K562 (cell line): ENCODE results near the gene TMEM107. TPM values are rescaled to one million over a fixed set of nuclear protein-coding genes. Genes with fewer than 3 reads are reported as not detected.

Experiments used
- ATF7 ChIP-seq: fragments of 450-650 bp; IDR thresholded peaks from 2 replicates; pipeline ENCODE4 v1.7.1; 2014; ENCODE audit warnings: mild to moderate bottlenecking, moderate library complexity
- CHCHD3 ChIP-seq: fragments of 250-450 bp; sonication (Bioruptor Pico); IDR thresholded peaks from 2 replicates; pipeline ENCODE4 v2.1.2; 2022; ENCODE audit warnings: mild to moderate bottlenecking
- CREB1 ChIP-seq, 2 experiments: sonication (generic) in 1 of 2; formaldehyde crosslinking in 1 of 2; IDR thresholded peaks; 2 replicates each; pipeline versions ENCODE4 v1.6.1 to v1.8.0; 2012 to 2022; ENCODE audit warnings: inconsistent platforms in 1 of 2, mild to moderate bottlenecking in 1 of 2, missing genetic modification reagents in 1 of 2, moderate library complexity in 1 of 2
- FIP1L1 ChIP-seq: fragments of 200-400 bp; formaldehyde crosslinking; IDR thresholded peaks from 2 replicates; pipeline ENCODE4 v1.6.1; 2018; ENCODE audit warnings: mild to moderate bottlenecking, low read depth, low read length; ENCODE audit not compliant: poor library complexity, severe bottlenecking
- FOXJ3 ChIP-seq: sonication (generic); formaldehyde crosslinking; IDR thresholded peaks from 2 replicates; pipeline ENCODE4 v1.4.0; 2020; ENCODE audit warnings: mild to moderate bottlenecking, missing genetic modification reagents
- GATAD2A ChIP-seq: fragments of 450-650 bp; IDR thresholded peaks from 2 replicates; pipeline ENCODE4 v1.6.1; 2017
- RBBP5 ChIP-seq: fragments of 200-600 bp; sonication (generic); IDR thresholded peaks from 2 replicates; pipeline ENCODE4 v1.6.1; 2012; ENCODE audit warnings: borderline replicate concordance, mild to moderate bottlenecking, low read length, control low read depth, inconsistent platforms; ENCODE audit not compliant: insufficient read depth, poor library complexity, severe bottlenecking
- SPI1 ChIP-seq: IDR thresholded peaks from 2 replicates; pipeline ENCODE4 v1.6.1; 2011; ENCODE audit warnings: low read depth, low read length, control low read depth, borderline replicate concordance
- ZNF121 ChIP-seq: sonication (generic); formaldehyde crosslinking; conservative IDR thresholded peaks from 2 replicates; pipeline ENCODE4 v1.8.0; 2022; ENCODE audit warnings: missing genetic modification reagents
- polyA plus RNA-seq, 8 experiments: library from polyadenylated mRNA; depleted of rRNA in 4 of 8; stranded (reverse) in 5 of 8; unstranded in 3 of 8; fragments of >200 nt; fragmentation: Nextera tagmentation in 2 of 8; fragmentation: Illumina TruSeq in 1 of 8; extraction: Ambion mirVana in 2 of 8; extraction: Trizol in 1 of 8; gene quantifications; 2 replicates each; pipeline versions ENCODE4 v1.2.1 to v1.2.3, GENCODE V29; 2011 to 2014; ENCODE audit warnings: inconsistent platforms in 1 of 8, missing spikeins in 1 of 8
- total RNA-seq, 7 experiments: library from RNA; depleted of rRNA in 6 of 7; stranded (reverse); fragments of >200 nt in 6 of 7; fragmentation: Illumina TruSeq in 2 of 7; extraction: Trizol in 2 of 7; gene quantifications; 2 replicates each; pipeline versions ENCODE4 v1.2.1 to v1.2.3, GENCODE V29; 2011 to 2021; ENCODE audit warnings: low replicate concordance in 1 of 7
- TF ChIP-seq, protein P1 (sequence below): fragments of 450-650 bp; IDR thresholded peaks from 2 replicates; pipeline ENCODE4 v1.6.1; 2018; ENCODE audit warnings: mild to moderate bottlenecking, low read depth; ENCODE audit not compliant: partially characterized antibody
- TF ChIP-seq, protein P2 (sequence below): IDR thresholded peaks from 2 replicates; pipeline ENCODE4 v1.6.1; 2011; ENCODE audit not compliant: insufficient read length; ENCODE audit errors: extremely low read depth
- TF ChIP-seq, protein P3 (sequence below): fragments of 250-450 bp; sonication (Bioruptor Pico); IDR thresholded peaks from 2 replicates; pipeline ENCODE4 v1.8.0; 2022; ENCODE audit warnings: inconsistent platforms
- TF ChIP-seq, protein P4 (sequence below): fragments of 150-350 bp; conservative IDR thresholded peaks from 2 replicates; pipeline ENCODE4 v1.6.1; 2014; ENCODE audit warnings: low read length
- TF ChIP-seq, protein P5 (sequence below): fragments of 450-650 bp; IDR thresholded peaks from 2 replicates; pipeline ENCODE4 v1.6.1; 2018; ENCODE audit not compliant: partially characterized antibody

Gene TMEM107
- total and polyA plus RNA-seq, 9 of the 15 experiments (the other 6 are each of a cell fraction or from before 2014, with no cell fraction given), result 7.1 to 26.2 (median 16.9) TPM

DNA sequence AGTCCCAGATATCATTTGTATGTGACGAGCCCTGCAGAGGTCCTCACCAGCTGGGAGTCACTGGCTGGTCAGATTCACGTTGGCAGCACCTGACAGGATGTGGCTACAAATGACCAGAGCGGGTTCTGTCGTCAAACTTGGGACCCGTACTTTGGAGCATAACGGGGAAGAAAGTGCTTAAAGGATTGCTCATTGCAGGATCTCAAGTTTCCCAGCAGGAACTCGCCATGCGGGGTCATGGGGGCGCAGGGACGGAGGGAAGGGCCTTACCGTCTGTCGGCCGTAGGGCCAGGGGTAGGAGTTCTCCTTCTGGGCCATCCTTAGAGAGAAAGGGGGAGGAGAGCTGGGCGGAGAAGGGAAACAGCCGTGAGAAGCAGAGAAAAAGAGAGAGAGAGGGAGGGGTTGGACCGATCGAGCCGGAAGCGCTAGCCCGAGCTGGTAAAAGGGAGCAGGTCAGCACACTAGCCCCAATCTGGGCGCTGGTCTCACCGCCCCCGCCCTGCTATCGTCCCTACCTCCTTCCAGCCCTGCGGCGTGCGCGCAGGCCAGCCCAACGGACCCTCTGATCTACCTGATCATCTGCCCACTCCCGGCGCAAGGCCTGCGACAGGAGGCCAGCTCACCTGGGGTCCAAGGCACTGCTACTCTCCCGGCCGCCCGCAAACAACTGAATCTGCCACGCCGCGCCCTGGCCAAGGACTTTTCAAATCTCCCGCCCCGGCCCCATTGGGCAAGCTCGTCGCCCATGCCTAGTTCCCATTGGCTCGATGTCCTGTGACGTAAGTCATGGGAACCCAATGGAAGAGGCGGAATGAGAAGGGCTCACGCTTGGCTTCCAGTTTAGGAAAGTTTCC lies 34.0 kb upstream of the TMEM107 start, which contains the start of gene AURKB (continued):
- TF ChIP-seq, protein P1, sequence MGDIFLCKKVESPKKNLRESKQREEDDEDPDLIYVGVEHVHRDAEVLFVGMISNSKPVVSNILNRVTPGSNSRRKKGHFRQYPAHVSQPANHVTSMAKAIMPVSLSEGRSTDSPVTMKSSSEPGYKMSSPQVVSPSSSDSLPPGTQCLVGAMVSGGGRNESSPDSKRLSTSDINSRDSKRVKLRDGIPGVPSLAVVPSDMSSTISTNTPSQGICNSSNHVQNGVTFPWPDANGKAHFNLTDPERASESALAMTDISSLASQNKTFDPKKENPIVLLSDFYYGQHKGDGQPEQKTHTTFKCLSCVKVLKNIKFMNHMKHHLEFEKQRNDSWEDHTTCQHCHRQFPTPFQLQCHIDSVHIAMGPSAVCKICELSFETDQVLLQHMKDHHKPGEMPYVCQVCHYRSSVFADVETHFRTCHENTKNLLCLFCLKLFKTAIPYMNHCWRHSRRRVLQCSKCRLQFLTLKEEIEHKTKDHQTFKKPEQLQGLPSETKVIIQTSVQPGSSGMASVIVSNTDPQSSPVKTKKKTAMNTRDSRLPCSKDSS, result no peak
- TF ChIP-seq ZNF121 (CRISPR knock-in tag), result no peak
- no peak for TF ChIP-seq FOXJ3 (CRISPR knock-in tag)
- TF ChIP-seq CREB1 (IDR thresholded peaks at IDR 0.05), result peak; percentile 50
- TF ChIP-seq CREB1 (CRISPR knock-in tag; IDR thresholded peaks at IDR 0.05), result peak; percentile 83
- no peak for TF ChIP-seq GATAD2A
- TF ChIP-seq FIP1L1, result no peak
- TF ChIP-seq, protein P2, sequence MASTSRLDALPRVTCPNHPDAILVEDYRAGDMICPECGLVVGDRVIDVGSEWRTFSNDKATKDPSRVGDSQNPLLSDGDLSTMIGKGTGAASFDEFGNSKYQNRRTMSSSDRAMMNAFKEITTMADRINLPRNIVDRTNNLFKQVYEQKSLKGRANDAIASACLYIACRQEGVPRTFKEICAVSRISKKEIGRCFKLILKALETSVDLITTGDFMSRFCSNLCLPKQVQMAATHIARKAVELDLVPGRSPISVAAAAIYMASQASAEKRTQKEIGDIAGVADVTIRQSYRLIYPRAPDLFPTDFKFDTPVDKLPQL, result peak; percentile 56
- peak; percentile 25 for TF ChIP-seq RBBP5
- TF ChIP-seq ATF7, result peak; percentile 71; the same call in 1 of the 2 replicates
- no peak for TF ChIP-seq SPI1
- no peak for TF ChIP-seq CHCHD3 (CRISPR knock-in tag)
- TF ChIP-seq, protein P3, sequence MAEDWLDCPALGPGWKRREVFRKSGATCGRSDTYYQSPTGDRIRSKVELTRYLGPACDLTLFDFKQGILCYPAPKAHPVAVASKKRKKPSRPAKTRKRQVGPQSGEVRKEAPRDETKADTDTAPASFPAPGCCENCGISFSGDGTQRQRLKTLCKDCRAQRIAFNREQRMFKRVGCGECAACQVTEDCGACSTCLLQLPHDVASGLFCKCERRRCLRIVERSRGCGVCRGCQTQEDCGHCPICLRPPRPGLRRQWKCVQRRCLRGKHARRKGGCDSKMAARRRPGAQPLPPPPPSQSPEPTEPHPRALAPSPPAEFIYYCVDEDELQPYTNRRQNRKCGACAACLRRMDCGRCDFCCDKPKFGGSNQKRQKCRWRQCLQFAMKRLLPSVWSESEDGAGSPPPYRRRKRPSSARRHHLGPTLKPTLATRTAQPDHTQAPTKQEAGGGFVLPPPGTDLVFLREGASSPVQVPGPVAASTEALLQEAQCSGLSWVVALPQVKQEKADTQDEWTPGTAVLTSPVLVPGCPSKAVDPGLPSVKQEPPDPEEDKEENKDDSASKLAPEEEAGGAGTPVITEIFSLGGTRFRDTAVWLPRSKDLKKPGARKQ (CRISPR knock-in tag), result no peak
- TF ChIP-seq, protein P4, sequence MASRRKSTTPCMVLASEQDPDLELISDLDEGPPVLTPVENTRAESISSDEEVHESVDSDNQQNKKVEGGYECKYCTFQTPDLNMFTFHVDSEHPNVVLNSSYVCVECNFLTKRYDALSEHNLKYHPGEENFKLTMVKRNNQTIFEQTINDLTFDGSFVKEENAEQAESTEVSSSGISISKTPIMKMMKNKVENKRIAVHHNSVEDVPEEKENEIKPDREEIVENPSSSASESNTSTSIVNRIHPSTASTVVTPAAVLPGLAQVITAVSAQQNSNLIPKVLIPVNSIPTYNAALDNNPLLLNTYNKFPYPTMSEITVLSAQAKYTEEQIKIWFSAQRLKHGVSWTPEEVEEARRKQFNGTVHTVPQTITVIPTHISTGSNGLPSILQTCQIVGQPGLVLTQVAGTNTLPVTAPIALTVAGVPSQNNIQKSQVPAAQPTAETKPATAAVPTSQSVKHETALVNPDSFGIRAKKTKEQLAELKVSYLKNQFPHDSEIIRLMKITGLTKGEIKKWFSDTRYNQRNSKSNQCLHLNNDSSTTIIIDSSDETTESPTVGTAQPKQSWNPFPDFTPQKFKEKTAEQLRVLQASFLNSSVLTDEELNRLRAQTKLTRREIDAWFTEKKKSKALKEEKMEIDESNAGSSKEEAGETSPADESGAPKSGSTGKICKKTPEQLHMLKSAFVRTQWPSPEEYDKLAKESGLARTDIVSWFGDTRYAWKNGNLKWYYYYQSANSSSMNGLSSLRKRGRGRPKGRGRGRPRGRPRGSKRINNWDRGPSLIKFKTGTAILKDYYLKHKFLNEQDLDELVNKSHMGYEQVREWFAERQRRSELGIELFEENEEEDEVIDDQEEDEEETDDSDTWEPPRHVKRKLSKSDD, result no peak
- TF ChIP-seq, protein P5, sequence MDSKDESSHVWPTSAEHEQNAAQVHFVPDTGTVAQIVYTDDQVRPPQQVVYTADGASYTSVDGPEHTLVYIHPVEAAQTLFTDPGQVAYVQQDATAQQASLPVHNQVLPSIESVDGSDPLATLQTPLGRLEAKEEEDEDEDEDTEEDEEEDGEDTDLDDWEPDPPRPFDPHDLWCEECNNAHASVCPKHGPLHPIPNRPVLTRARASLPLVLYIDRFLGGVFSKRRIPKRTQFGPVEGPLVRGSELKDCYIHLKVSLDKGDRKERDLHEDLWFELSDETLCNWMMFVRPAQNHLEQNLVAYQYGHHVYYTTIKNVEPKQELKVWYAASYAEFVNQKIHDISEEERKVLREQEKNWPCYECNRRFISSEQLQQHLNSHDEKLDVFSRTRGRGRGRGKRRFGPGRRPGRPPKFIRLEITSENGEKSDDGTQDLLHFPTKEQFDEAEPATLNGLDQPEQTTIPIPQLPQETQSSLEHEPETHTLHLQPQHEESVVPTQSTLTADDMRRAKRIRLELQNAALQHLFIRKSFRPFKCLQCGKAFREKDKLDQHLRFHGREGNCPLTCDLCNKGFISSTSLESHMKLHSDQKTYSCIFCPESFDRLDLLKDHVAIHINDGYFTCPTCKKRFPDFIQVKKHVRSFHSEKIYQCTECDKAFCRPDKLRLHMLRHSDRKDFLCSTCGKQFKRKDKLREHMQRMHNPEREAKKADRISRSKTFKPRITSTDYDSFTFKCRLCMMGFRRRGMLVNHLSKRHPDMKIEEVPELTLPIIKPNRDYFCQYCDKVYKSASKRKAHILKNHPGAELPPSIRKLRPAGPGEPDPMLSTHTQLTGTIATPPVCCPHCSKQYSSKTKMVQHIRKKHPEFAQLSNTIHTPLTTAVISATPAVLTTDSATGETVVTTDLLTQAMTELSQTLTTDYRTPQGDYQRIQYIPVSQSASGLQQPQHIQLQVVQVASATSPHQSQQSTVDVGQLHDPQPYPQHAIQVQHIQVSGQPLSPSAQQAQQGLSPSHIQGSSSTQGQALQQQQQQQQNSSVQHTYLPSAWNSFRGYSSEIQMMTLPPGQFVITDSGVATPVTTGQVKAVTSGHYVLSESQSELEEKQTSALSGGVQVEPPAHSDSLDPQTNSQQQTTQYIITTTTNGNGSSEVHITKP, result no peak
